K562 (cell line): ENCODE measurements around the gene SRCAP. TPM values are rescaled to one million over a fixed set of nuclear protein-coding genes. Genes with fewer than 3 reads are reported as not detected.

Source experiments
- BCL6 ChIP-seq: fragments of 250-450 bp; sonication (Bioruptor Pico); IDR thresholded peaks from 2 replicates; pipeline ENCODE4 v1.4.0; 2020
- BRD9 ChIP-seq: fragments of 450-650 bp; IDR thresholded peaks from 2 replicates; pipeline ENCODE4 v1.6.1; 2018; ENCODE audit warnings: low read depth; ENCODE audit not compliant: partially characterized antibody
- CREB3 ChIP-seq: fragments of 450-650 bp; conservative IDR thresholded peaks from 2 replicates; pipeline ENCODE4 v1.6.1; 2016; ENCODE audit warnings: missing genetic modification characterization, low read depth, mild to moderate bottlenecking, missing compliant biosample characterization, moderate library complexity
- DEAF1 ChIP-seq: fragments of 450-650 bp; formaldehyde crosslinking; IDR thresholded peaks from 2 replicates; pipeline ENCODE4 v1.4.0; 2020; ENCODE audit warnings: mild to moderate bottlenecking, moderate library complexity
- ILK ChIP-seq: fragments of 450-650 bp; IDR thresholded peaks from 2 replicates; pipeline ENCODE4 v1.6.1; 2016; ENCODE audit warnings: missing genetic modification characterization, low read depth, mild to moderate bottlenecking, missing compliant biosample characterization, moderate library complexity, borderline replicate concordance
- LCOR ChIP-seq: sonication (generic); formaldehyde crosslinking; IDR thresholded peaks from 2 replicates; pipeline ENCODE4 v1.8.0; 2022; ENCODE audit warnings: mild to moderate bottlenecking, missing genetic modification reagents
- NUFIP1 ChIP-seq: fragments of 450-650 bp; IDR thresholded peaks from 2 replicates; pipeline ENCODE4 v1.6.1; 2018; ENCODE audit not compliant: partially characterized antibody
- SMARCA5 ChIP-seq: fragments of 450-650 bp; IDR thresholded peaks from 2 replicates; pipeline ENCODE4 v1.6.1; 2016
- TAF7 ChIP-seq: fragments of 450-650 bp; IDR thresholded peaks from 2 replicates; pipeline ENCODE4 v1.6.1; 2016; ENCODE audit warnings: missing genetic modification characterization, missing compliant biosample characterization
- TOE1 ChIP-seq, 2 experiments: fragments of 450-650 bp in 1 of 2; sonication (generic) in 1 of 2; formaldehyde crosslinking in 1 of 2; IDR thresholded peaks; 2 replicates each; pipeline versions ENCODE4 v1.7.1 to v1.8.0; 2016 to 2022; ENCODE audit warnings: borderline replicate concordance in 2 of 2, mild to moderate bottlenecking in 2 of 2, antibody characterized with exemption in 1 of 2, inconsistent platforms in 1 of 2, low read depth in 1 of 2, missing genetic modification reagents in 1 of 2, moderate library complexity in 1 of 2
- ZBED1 ChIP-seq: IDR thresholded peaks from 2 replicates; pipeline ENCODE4 v1.6.1; 2014
- ZNF217 ChIP-seq: sonication (generic); formaldehyde crosslinking; IDR thresholded peaks from 2 replicates; pipeline ENCODE4 v1.8.0; 2022; ENCODE audit warnings: mild to moderate bottlenecking, missing genetic modification reagents
- ZNF232 ChIP-seq: sonication (generic); formaldehyde crosslinking; IDR thresholded peaks from 2 replicates; pipeline ENCODE4 v1.8.0; 2022; ENCODE audit warnings: mild to moderate bottlenecking, missing genetic modification reagents
- ZNF316 ChIP-seq: fragments of 450-650 bp; IDR thresholded peaks from 2 replicates; pipeline ENCODE4 v1.6.1; 2016
- ZNF655 ChIP-seq: fragments of 250-450 bp; sonication (Bioruptor Pico); IDR thresholded peaks from 2 replicates; pipeline ENCODE4 v1.5.0; 2021
- ZNF785 ChIP-seq: fragments of 250-450 bp; sonication (Bioruptor Pico); IDR thresholded peaks from 2 replicates; pipeline ENCODE4 v1.4.0; 2020; ENCODE audit warnings: mild to moderate bottlenecking
- ZNF830 ChIP-seq: fragments of 250-450 bp; sonication (Bioruptor Pico); IDR thresholded peaks from 2 replicates; pipeline ENCODE4 v1.5.0; 2021; ENCODE audit warnings: mild to moderate bottlenecking
- polyA plus RNA-seq, 8 experiments: library from polyadenylated mRNA; depleted of rRNA in 4 of 8; stranded (reverse) in 5 of 8; unstranded in 3 of 8; fragments of >200 nt; fragmentation: Nextera tagmentation in 2 of 8; fragmentation: Illumina TruSeq in 1 of 8; extraction: Ambion mirVana in 2 of 8; extraction: Trizol in 1 of 8; gene quantifications; 2 replicates each; pipeline versions ENCODE4 v1.2.1 to v1.2.3, GENCODE V29; 2011 to 2014; ENCODE audit warnings: inconsistent platforms in 1 of 8, missing spikeins in 1 of 8
- total RNA-seq, 7 experiments: library from RNA; depleted of rRNA in 6 of 7; stranded (reverse); fragments of >200 nt in 6 of 7; fragmentation: Illumina TruSeq in 2 of 7; extraction: Trizol in 2 of 7; gene quantifications; 2 replicates each; pipeline versions ENCODE4 v1.2.1 to v1.2.3, GENCODE V29; 2011 to 2021; ENCODE audit warnings: low replicate concordance in 1 of 7
- TF ChIP-seq, protein P1 (sequence below): fragments of 150-350 bp; IDR thresholded peaks from 2 replicates; pipeline ENCODE4 v1.6.1; 2014; ENCODE audit warnings: low read depth, mild to moderate bottlenecking, low read length, borderline replicate concordance

The SRCAP gene
- total and polyA plus RNA-seq, 9 of the 15 experiments (the other 6 are each of a cell fraction or from before 2014, with no cell fraction given) = 0.21 to 62.6 (median 5.8) TPM

DNA sequence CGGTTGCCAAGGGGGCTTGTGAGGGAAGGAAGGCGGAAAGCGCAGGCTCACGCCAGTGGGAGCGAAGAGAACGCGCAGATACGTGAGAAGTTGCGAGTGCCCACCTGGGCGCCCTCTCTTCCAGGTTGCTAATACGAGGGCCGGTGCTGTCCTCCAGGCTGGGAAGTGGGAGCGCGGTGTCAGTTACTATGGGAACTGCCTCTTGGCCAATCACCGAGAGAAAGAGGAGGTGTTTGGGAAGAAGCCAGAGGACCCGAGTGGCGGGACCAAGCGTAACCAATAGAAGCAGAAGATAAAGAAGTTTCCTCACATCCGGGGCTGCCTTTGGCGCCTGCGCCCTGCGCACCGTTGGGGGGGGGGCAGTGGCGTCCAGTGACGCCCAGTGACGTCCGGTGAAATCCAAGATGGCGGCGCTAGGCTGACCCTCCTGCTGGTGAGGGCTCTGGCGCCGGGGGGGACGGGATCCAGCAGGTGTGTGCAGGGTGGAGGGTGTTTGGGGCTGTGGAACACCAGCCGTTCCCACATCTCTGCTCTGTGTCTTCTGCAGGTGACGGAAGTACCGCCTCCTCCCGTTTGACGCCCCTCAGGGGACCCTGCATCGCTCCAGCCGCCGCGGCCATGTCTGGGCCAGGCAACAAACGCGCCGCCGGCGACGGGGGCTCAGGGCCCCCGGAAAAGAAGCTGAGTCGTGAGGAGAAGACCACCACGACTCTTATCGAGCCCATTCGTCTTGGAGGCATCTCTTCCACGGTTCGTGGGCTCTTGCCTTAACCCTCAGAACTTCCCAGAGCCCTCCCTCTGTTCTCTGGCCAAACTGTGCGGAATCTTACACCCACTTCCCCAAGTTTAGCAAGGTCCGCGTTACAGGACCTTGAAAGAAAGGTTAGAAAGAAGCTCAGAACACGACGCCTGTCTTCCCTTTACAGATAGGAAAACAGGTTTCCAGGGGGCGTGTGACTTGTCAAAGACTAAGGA lies 63.2 kb downstream of the SRCAP start, which contains the start of the genes CFAP119 and RNF40 (continued):
- TF ChIP-seq, protein P1, sequence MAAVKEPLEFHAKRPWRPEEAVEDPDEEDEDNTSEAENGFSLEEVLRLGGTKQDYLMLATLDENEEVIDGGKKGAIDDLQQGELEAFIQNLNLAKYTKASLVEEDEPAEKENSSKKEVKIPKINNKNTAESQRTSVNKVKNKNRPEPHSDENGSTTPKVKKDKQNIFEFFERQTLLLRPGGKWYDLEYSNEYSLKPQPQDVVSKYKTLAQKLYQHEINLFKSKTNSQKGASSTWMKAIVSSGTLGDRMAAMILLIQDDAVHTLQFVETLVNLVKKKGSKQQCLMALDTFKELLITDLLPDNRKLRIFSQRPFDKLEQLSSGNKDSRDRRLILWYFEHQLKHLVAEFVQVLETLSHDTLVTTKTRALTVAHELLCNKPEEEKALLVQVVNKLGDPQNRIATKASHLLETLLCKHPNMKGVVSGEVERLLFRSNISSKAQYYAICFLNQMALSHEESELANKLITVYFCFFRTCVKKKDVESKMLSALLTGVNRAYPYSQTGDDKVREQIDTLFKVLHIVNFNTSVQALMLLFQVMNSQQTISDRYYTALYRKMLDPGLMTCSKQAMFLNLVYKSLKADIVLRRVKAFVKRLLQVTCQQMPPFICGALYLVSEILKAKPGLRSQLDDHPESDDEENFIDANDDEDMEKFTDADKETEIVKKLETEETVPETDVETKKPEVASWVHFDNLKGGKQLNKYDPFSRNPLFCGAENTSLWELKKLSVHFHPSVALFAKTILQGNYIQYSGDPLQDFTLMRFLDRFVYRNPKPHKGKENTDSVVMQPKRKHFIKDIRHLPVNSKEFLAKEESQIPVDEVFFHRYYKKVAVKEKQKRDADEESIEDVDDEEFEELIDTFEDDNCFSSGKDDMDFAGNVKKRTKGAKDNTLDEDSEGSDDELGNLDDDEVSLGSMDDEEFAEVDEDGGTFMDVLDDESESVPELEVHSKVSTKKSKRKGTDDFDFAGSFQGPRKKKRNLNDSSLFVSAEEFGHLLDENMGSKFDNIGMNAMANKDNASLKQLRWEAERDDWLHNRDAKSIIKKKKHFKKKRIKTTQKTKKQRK = no peak
- TF ChIP-seq NUFIP1 (no peak), ZBED1 (no peak), ZNF655 (CRISPR knock-in tag) (no peak), TOE1 (IDR thresholded peaks at IDR 0.05; ENCODE audit: borderline replicate concordance) (no peak), TOE1 (CRISPR knock-in tag; IDR thresholded peaks at IDR 0.05; ENCODE audit: borderline replicate concordance, low read depth) (no peak), CREB3 (tag) (no peak), BCL6 (CRISPR knock-in tag) (no peak), ZNF232 (no peak), TAF7 (peak; percentile 86), DEAF1 (no peak), LCOR (no peak), ZNF316 (no peak), ZNF830 (CRISPR knock-in tag) (no peak), ZNF785 (CRISPR knock-in tag) (no peak), BRD9 (no peak), SMARCA5 (no peak), ILK (tag) (no peak), ZNF217 (no peak)
